OCI-LY7 (cell line): ENCODE measurements around the gene TASOR2. TPM values are rescaled to one million over a fixed set of nuclear protein-coding genes. Genes with fewer than 3 reads are reported as not detected.

Experiments
- Bru-seq: library from RNA; stranded (reverse); fragments of 400-500 nt; gene quantifications from one replicate; lab custom pipeline; 2021; lab: Mats Ljungman, UMichigan
- BruChase-seq, 2 experiments: library from RNA; stranded (reverse); fragments of 400-500 nt; gene quantifications; one replicate each; lab custom pipeline; 2021; lab: Mats Ljungman, UMichigan
- BruUV-seq: library from RNA; stranded (reverse); fragments of 400-500 nt; replicated peaks from 2 replicates; lab custom pipeline; 2021; lab: Mats Ljungman, UMichigan
- CTCF ChIA-PET: fragments of 300-600 bp; sonication (Branson Sonifier 250); formaldehyde crosslinking; loops from one replicate; lab custom pipeline; 2022; ENCODE audit warnings: antibody characterized with exemption; ENCODE audit not compliant: unreplicated experiment; lab: Charles Lee
- POLR2A ChIA-PET: fragments of 300-600 bp; sonication (Branson Sonifier 250); formaldehyde crosslinking; loops from one replicate; lab custom pipeline; 2022; ENCODE audit warnings: antibody characterized with exemption; lab: Charles Lee
- DNase-seq: peaks from one replicate; pipeline ENCODE4 v3.0.0-alpha.2; 2015; ENCODE audit warnings: low spot score
- H2AFZ ChIP-seq: fragments of 200-600 bp; sonication (generic), shearing (Covaris generic); 2 replicates; pipeline ENCODE4 v1.6.1; 2014; ENCODE audit warnings: mild to moderate bottlenecking, antibody characterized with exemption, low read length, moderate library complexity
- H3K27ac ChIP-seq: fragments of 200-600 bp; sonication (generic); 2 replicates; pipeline ENCODE4 v1.5.1; 2014; ENCODE audit warnings: mixed run types, low read depth, mild to moderate bottlenecking, moderate library complexity, low read length, inconsistent platforms; ENCODE audit not compliant: poor library complexity, severe bottlenecking
- H3K36me3 ChIP-seq: fragments of 200-600 bp; sonication (generic); 2 replicates; pipeline ENCODE4 v1.6.1; 2014; ENCODE audit warnings: mild to moderate bottlenecking, antibody characterized with exemption, low read length, moderate library complexity, mixed read lengths; ENCODE audit not compliant: insufficient read depth
- H3K4me1 ChIP-seq: fragments of 200-600 bp; sonication (generic); 2 replicates; pipeline ENCODE4 v1.5.1; 2014; ENCODE audit warnings: mild to moderate bottlenecking, low read length; ENCODE audit not compliant: insufficient read depth, poor library complexity, severe bottlenecking
- H3K4me2 ChIP-seq: fragments of 200-600 bp; sonication (generic); 2 replicates; pipeline ENCODE4 v1.6.1; 2014; ENCODE audit warnings: mild to moderate bottlenecking, low read length
- H3K4me3 ChIP-seq: fragments of 200-600 bp; sonication (generic); 2 replicates; pipeline ENCODE4 v1.5.1; 2014; ENCODE audit warnings: mild to moderate bottlenecking, low read depth, low read length; ENCODE audit not compliant: poor library complexity, severe bottlenecking
- H3K79me2 ChIP-seq: fragments of 200-600 bp; sonication (generic); 2 replicates; pipeline ENCODE4 v1.6.1; 2016; ENCODE audit warnings: low read depth, mild to moderate bottlenecking, low read length, moderate library complexity, mixed read lengths; ENCODE audit not compliant: insufficient read depth
- H3K9me2 ChIP-seq: fragments of 200-600 bp; sonication (generic); 2 replicates; pipeline ENCODE4 v1.6.1; 2016; ENCODE audit warnings: mild to moderate bottlenecking, low read length, mixed read lengths; ENCODE audit not compliant: insufficient read depth
- H3K9me3 ChIP-seq: fragments of 200-600 bp; sonication (generic); 2 replicates; pipeline ENCODE4 v1.6.1; 2014; ENCODE audit warnings: mild to moderate bottlenecking, mixed run types, low read length, mixed read lengths
- H4K20me1 ChIP-seq: fragments of 200-600 bp; sonication (generic); 2 replicates; pipeline ENCODE4 v1.6.1; 2014; ENCODE audit warnings: mild to moderate bottlenecking, antibody characterized with exemption, low read length, moderate library complexity, mixed read lengths; ENCODE audit not compliant: insufficient read depth
- EZH2phosphoT487 ChIP-seq: fragments of 200-600 bp; sonication (generic); IDR thresholded peaks from 2 replicates; pipeline ENCODE4 v1.6.1; 2018; ENCODE audit warnings: low read depth, borderline replicate concordance, mild to moderate bottlenecking, mixed run types, antibody characterized with exemption, low read length, moderate library complexity, mixed read lengths
- intact Hi-C: fragments of 100-400 bp; cut with micrococcal nuclease; formaldehyde crosslinking; loops from one replicate; pipeline ENCODE4 v1.10.0; 2022; ENCODE audit not compliant: unreplicated experiment
- long read RNA-seq: library from polyadenylated mRNA; stranded (forward); transcript quantifications from one replicate; pipeline ENCODE4 v2.0.0, GENCODE V29; 2022
- total RNA-seq, 2 experiments: library from RNA; depleted of rRNA in 1 of 2; stranded (reverse); fragments of >200 nt in 1 of 2; shearing (Covaris generic) in 1 of 2; gene quantifications; 2 replicates each; pipeline ENCODE4 v1.2.3, GENCODE V29; 2014 to 2022
- TF ChIP-seq, protein P1 (sequence below): fragments of 200-600 bp; sonication (generic); conservative IDR thresholded peaks from 2 replicates; pipeline ENCODE4 v1.5.1; 2014; ENCODE audit warnings: mild to moderate bottlenecking, antibody characterized with exemption, low read length, moderate library complexity, mixed read lengths

Gene TASOR2
- 103 and 113 TPM in 2 replicates for total RNA-seq (2014; rRNA removed; shearing (Covaris generic))
- total RNA-seq (2022), result 116 and 127 TPM in 2 replicates
- percentile 98 among the genes with signal in this experiment for Bru-seq, nascent RNA
- BruChase-seq, experiment 1, labeled RNA remaining after a 6-hour chase, result percentile 95 among the genes with signal in this experiment
- percentile 98 among the genes with signal in this experiment for BruChase-seq, experiment 2, labeled RNA remaining after a 2-hour chase
- long read RNA-seq, partial matches to known transcripts, result 60 of 96 reads
- long read RNA-seq, other reads (novel, unspliced or antisense), result 36 of 96 reads

DNA sequence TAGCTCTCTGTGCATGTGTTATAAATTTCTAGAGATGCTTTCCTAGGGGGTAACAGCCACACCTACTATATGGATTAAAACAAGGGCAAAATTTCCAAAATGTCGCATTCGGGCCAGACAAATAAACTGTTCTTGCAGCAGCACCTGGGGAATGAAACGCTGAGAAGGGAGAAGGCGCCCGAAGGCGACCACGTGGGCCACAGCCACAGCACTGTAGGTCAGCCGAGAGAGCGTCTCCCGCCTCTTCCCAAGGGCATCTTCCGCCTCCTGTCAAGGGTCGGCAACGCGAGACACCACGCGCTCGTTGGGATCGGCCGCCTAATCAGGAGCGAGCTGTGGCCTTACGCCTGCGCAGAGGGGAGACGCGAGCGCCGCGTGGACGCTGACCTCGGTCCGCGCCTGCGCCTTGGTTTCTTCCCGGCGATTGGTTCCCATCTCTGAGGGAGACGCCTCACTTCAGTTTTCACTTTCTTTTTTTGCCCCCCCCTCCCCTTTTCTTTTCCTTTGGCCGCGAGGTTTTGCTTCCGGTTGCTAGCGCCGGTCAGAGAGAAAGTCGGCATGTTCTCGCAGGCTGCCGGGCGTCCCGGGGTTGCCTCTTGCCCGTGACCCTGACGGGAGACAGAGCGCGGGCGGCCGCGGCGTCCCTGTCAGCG lies at the start of gene TASOR2:
Gene TASOR2, plus strand, starts transcription at position 521 of the 653 bp plus-strand sequence. CDS start 35,805 bp downstream, outside the sequence.
- Histone ChIP-seq H3K27ac (peak within 1 kb of the TSS; percentile 77), H3K79me2 (peaks cover 48% of the 10 kb centered on the region), H3K4me2 (peak within 1 kb of the TSS; percentile 91), H3K4me1 (peaks cover 47% of the 10 kb centered on the region), H3K36me3 (peaks cover 38% of the 10 kb centered on the region), H4K20me1 (peaks cover 9% of the 10 kb centered on the region; the same call in 1 of the 2 replicates), H2AFZ (peak within 1 kb of the TSS; percentile 37; the same call in 1 of the 2 replicates), H3K4me3 (peak within 1 kb of the TSS; percentile 81), H3K9me2 (no peaks in the 10 kb centered on the region), H3K9me3 (no peaks in the 10 kb centered on the region)
- TSS peak; percentile 84 for BruUV-seq
- DNase-seq, result peak; percentile 97
- ChIA-PET CTCF (no interaction called here), POLR2A (interaction anchor here (0.5 to 2.7 kb wide), 9 partner anchors 9 to 124 kb away, joined by 3 to 30 read pairs (median 7); partner anchors contain the start of gene ASB13)
- TF ChIP-seq, protein P1, sequence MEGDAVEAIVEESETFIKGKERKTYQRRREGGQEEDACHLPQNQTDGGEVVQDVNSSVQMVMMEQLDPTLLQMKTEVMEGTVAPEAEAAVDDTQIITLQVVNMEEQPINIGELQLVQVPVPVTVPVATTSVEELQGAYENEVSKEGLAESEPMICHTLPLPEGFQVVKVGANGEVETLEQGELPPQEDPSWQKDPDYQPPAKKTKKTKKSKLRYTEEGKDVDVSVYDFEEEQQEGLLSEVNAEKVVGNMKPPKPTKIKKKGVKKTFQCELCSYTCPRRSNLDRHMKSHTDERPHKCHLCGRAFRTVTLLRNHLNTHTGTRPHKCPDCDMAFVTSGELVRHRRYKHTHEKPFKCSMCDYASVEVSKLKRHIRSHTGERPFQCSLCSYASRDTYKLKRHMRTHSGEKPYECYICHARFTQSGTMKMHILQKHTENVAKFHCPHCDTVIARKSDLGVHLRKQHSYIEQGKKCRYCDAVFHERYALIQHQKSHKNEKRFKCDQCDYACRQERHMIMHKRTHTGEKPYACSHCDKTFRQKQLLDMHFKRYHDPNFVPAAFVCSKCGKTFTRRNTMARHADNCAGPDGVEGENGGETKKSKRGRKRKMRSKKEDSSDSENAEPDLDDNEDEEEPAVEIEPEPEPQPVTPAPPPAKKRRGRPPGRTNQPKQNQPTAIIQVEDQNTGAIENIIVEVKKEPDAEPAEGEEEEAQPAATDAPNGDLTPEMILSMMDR, result no peak
- no peak for TF ChIP-seq EZH2phosphoT487
- intact Hi-C loops, result loop anchor here (2.0 kb wide), 2 partner anchors 28 to 128 kb away; partner anchors contain the start of gene GDI2

DNA sequence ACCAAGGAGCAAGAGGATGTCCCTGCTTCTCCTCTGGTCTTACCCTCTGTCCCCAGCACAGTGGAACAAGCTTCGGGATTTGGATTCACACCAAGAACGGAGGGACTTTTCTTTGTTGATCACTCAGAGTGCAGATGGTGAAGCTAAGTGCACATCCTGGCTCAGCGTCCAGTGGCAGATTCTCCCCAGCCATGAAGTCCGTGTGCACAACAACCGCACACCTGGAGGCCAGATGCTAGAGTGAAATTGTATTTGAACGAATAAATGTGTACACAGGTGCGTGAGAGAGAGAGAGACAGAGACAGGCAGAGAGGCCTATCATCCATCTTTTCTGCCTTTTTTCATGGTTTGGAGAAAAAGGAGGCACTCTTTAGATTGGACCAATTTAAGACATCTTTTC lies 49.7 kb upstream of the TASOR2 start:
- POLR2A ChIA-PET, result interaction anchor here (1.3 kb wide), 1 partner anchor 25 kb away, joined by 3 read pairs; no protein-coding TSS in a partner anchor

More for the DNA sequence above, 49.7 kb upstream of the TASOR2 start:
- peaks cover 17% of the 10 kb centered on the region for H3K36me3 ChIP-seq
- no peak for DNase-seq
- H4K20me1 ChIP-seq, result no peaks in the 10 kb centered on the region
- no TSS peak for BruUV-seq
- peaks cover 12% of the 10 kb centered on the region for H3K4me1 ChIP-seq
- H3K9me3 ChIP-seq, result no peaks in the 10 kb centered on the region
- CTCF ChIA-PET, result no interaction called here
- H2AFZ ChIP-seq, result no peak overlapping the region
- intact Hi-C loops, result loop anchor here (5.0 kb wide), 1 partner anchor 102 kb away; no protein-coding TSS in a partner anchor
- H3K4me2 ChIP-seq, result no peak overlapping the region
- no peaks in the 10 kb centered on the region for H3K79me2 ChIP-seq
- TF ChIP-seq, protein P1, result no peak
- no peak for TF ChIP-seq EZH2phosphoT487
- no peak overlapping the region for H3K4me3 ChIP-seq
- no peaks in the 10 kb centered on the region for H3K9me2 ChIP-seq
- no peak overlapping the region for H3K27ac ChIP-seq
